SK-N-MC (cell line): Measurements from ENCODE around the gene PLTP.

ENCODE experiments used
- DNase-seq: peaks from one replicate; pipeline ENCODE4 v3.0.0-alpha.2; 2011; ENCODE audit warnings: low read depth, low spot score
- H3K27ac ChIP-seq: fragments of 200-600 bp; sonication (generic); 2 replicates; pipeline ENCODE4 v1.5.1; 2016; ENCODE audit warnings: mixed run types
- H3K36me3 ChIP-seq: fragments of 200-600 bp; sonication (generic); 2 replicates; pipeline ENCODE4 v1.6.1; 2017; ENCODE audit warnings: antibody characterized with exemption, low read length, mixed read lengths; ENCODE audit not compliant: insufficient read depth
- H3K4me3 ChIP-seq: fragments of 200-600 bp; sonication (generic); 2 replicates; pipeline ENCODE4 v1.5.1; 2016
- H3K9ac ChIP-seq: fragments of 200-600 bp; sonication (generic); 2 replicates; pipeline ENCODE4 v1.8.0; 2017; ENCODE audit warnings: mixed run types, mixed read lengths; ENCODE audit not compliant: insufficient read length
- H3K9me3 ChIP-seq: fragments of 200-600 bp; sonication (generic); 2 replicates; pipeline ENCODE4 v1.6.1; 2017; ENCODE audit warnings: low read depth, mild to moderate bottlenecking, antibody characterized with exemption, low read length, moderate library complexity, mixed read lengths
- EZH2 ChIP-seq: fragments of 200-600 bp; sonication (generic); IDR thresholded peaks from one replicate; pipeline ENCODE4 v1.6.1; 2017; ENCODE audit warnings: antibody characterized with exemption
- FOXP2 ChIP-seq: optimal IDR thresholded peaks from 2 replicates; pipeline ENCODE3; 2011; ENCODE audit warnings: mild to moderate bottlenecking, moderate library complexity; ENCODE audit not compliant: insufficient read depth; ENCODE audit errors: extremely low read length, control extremely low read depth
- POLR2AphosphoS5 ChIP-seq: IDR thresholded peaks from 2 replicates; pipeline ENCODE4 v1.6.1; 2012; ENCODE audit warnings: mild to moderate bottlenecking, low read depth, low read length, borderline replicate concordance

PLTP gene

DNA sequence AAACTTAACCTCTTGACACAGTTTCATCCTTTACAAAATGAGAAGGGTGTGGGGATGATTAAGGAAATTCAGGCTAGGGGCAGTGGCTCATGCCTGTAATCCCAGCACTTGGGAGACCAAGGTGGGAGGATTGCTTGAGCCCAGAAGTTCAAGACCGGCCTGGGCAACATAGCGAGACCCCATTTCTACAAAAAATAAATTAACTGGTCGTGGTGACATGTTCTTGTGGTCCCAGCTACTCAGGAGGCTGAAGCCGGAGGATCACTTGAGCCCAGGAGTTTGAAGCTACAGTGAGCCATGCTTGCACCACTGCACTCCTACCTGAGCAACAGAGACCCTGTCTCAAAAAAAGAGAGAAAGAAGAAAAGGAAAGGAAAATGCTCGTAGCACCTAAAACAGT lies 45.5 kb downstream of the PLTP start:
- Histone ChIP-seq H3K9me3 (no peaks in the 10 kb centered on the region), H3K4me3 (no peak overlapping the region), H3K27ac (no peak overlapping the region), H3K9ac (no peak overlapping the region), H3K36me3 (no peaks in the 10 kb centered on the region)
- no peak for DNase-seq
- TF ChIP-seq FOXP2 (no peak), EZH2 (no peak), POLR2AphosphoS5 (no peak)

DNA sequence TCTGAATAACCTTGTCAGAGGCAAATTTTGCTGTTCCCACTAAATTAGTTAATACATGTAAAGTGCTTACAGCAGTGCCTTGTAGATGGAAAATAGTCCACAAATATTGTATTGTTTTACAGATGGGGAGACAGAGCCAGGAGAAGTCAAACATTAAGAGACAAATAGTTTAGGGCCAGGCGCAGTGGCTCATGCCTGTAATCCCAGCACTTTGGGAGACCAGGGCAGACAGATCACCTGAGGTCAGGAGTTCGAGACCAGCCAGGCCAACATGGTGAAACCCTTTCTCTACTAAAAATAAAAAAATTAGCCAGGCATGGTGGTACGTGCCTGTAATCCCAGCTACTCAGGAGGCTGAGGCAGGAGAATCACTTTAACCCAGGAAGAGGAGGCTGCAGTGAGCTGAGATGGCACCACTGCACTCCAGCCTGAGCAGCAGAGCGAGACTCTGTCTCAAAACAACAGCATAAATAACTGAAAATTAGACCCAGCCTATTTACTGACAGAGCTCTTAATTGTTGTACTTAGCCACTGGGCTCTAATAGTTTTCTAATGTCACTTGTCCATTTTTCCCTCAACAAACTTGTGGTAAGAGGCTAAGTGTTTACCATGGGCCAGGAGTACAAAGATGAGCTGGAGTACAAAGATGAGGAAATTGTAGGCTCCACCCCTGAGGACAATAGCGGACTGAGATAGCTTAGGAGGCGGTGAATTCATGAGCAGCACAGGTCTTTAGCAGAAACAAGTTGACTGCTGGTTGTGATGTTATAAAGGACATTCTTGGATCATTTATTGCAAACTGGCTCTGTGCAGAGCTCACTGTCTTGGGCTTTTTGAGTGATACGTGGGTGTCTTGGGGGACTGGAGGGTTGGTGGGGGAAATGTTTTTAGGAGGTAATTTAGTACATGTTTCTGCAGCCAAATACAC lies 48.1 kb downstream of the PLTP start:
- Histone ChIP-seq H3K9ac (no peak overlapping the region), H3K4me3 (no peak overlapping the region), H3K27ac (no peak overlapping the region), H3K9me3 (no peaks in the 10 kb centered on the region), H3K36me3 (no peaks in the 10 kb centered on the region)
- DNase-seq: no peak
- TF ChIP-seq EZH2: no peak
- TF ChIP-seq POLR2AphosphoS5: no peak
- TF ChIP-seq FOXP2: no peak

DNA sequence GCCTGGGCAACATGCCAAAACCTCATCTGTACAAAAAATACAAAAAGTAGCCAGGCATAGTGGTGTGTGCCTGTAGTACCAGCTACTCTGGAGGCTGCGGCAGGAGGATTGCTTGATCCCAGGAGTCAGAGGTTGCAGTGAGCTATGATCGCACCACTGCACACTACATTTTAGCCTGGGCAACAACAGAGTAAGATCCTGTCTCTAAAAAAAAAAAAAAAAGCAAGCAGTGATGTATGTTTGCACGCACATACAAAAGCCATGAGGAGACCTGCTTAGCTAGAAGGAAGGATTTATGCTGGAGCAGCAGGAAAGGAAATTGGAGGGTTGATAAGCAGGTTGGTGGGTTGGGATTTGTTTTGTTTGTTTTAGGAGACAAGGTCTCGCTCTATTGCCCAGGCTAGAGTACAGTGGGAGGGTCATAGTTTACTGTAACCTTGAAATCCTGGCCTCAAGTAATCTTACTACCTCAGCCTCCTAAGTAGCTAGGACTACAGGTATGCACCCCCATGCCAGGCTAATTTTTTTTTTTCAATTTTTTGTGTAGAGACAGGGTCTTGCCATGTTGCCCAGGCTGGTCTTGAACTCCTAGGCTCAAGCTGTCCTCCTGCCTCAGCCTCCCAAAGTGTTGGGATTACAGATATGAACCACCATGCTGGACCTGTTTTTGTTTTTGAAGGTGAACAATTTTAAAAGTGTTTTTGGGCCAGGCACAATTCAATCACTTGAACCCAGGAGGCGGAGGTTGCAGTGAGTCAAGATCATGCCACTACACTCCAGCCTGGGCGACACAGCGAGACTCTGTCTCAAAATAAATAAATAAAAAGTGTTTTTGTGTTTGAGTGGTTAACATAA lies 50.5 kb downstream of the PLTP start:
- Histone ChIP-seq H3K4me3 (no peak overlapping the region), H3K9me3 (no peaks in the 10 kb centered on the region), H3K27ac (no peak overlapping the region), H3K9ac (no peak overlapping the region), H3K36me3 (no peaks in the 10 kb centered on the region)
- no peak for TF ChIP-seq FOXP2
- no peak for TF ChIP-seq EZH2
- no peak for TF ChIP-seq POLR2AphosphoS5
- no peak for DNase-seq

DNA sequence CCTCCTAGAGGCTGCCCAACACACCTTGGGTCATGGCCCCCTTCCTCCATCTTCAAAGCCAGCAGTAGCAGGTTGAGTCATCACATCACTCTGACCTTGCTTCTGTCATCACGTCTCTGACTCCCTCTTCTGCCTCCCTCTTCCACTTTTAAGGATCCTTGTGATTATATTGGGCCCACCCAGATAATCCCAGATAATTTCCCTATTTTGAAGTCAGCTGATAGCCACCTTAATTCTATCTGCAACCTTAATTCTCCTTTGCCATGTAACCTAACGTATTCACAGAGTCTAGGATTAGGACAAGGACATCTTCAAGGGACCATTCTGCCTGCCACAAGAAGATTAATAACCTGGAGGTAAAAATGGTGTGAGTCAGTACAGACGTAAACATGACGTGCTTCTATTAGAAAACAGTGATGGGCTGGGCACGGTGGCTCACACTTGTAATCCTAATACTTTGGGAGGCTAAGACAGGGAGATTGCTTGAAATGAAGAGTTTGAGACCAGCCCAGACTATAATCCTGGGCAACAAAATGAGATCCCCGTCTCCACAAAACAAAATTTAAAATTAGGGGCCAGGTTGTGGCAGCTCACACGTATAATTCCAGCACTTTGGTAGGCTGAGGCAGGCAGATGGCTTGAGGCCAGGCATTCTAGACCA lies 51.3 kb downstream of the PLTP start:
- Histone ChIP-seq H3K9ac (no peak overlapping the region), H3K27ac (no peak overlapping the region), H3K36me3 (no peaks in the 10 kb centered on the region), H3K9me3 (no peaks in the 10 kb centered on the region), H3K4me3 (no peak overlapping the region)
- no peak for TF ChIP-seq FOXP2
- TF ChIP-seq EZH2: no peak
- no peak for TF ChIP-seq POLR2AphosphoS5
- DNase-seq: no peak

GRCh38 chr20:45859916-45860315 lies 52.0 kb downstream of the PLTP start:
- Histone ChIP-seq H3K36me3 (no peaks in the 10 kb centered on the region), H3K9me3 (no peaks in the 10 kb centered on the region), H3K9ac (no peak overlapping the region), H3K27ac (no peak overlapping the region), H3K4me3 (no peak overlapping the region)
- no peak for DNase-seq
- TF ChIP-seq POLR2AphosphoS5 (no peak), EZH2 (no peak), FOXP2 (no peak)

DNA sequence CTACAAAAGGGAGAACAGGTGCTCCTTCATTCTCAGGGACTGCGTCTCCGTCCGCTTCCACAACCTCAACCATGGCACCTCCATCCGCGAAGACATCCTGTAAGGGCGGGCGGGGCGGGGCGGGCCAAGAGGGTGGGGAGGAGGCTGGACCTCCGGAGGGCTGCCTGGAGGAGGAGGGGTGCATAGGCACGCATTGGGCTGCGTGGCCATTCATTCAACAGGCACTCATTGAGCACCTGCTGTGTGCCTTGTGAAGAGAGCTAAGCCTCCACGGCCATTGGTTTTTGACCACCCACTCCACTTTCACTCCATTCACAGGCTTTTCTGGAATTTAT lies 54.1 kb downstream of the PLTP start:
- Histone ChIP-seq H3K27ac (0 out of 2 replicates have a peak overlapping the region, but pooled peaks have one; percentile 36), H3K9me3 (no peaks in the 10 kb centered on the region), H3K9ac (peak overlapping the region; percentile 81), H3K4me3 (peak overlapping the region; percentile 98), H3K36me3 (no peaks in the 10 kb centered on the region)
- no peak for TF ChIP-seq FOXP2
- TF ChIP-seq POLR2AphosphoS5: no peak
- no peak for TF ChIP-seq EZH2
- no peak for DNase-seq

DNA sequence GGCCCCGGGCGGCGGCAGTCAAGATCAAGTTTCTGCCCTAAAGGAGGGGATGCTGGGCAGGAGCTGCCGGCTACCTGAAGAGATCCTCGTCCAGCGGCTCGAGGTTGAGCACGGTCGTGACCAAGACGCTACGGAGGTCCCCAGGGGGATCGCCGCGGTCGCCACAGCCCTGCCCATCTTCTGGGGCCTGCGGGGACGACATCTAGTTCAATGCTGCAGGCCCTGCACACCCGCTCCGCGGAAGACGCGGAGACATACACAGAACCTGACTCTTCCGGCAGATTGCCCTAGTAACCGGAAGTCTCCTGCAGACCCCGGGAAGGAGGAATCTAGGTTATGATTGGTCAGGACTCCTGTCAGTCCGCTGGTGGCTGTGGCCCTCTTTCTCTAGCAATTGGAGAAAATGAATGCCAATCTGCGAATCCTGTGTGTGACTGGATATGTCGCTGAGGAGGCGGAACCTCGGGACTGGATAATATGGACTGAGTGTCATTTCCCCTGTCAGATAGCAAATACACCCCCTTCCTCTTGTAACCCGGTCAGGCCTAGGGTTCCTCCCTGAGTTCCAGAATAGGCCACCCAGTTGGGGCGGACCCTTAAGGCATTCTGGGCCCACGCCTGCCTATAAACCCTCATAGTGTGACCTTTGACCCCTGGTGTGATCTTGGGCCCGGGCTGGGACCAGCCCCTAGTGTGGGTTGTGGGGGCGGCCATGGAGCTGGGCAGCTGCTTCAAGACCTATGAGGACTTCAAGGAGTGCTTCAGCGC lies 54.7 kb downstream of the PLTP start, which contains the start of the genes ACOT8 and ZSWIM3:
TSS of gene ACOT8 (minus strand) at position 279 of the 768 bp plus-strand sequence. CDS start at position 202, 77 bp downstream.
TSS of gene ZSWIM3 (plus strand) at position 501 of the 768 bp plus-strand sequence. CDS start at position 713, 212 bp downstream.
- Histone ChIP-seq H3K4me3 (peak within 1 kb of the TSS; percentile 98), H3K9ac (peak within 1 kb of the TSS; percentile 86), H3K36me3 (no peaks in the 10 kb centered on the region), H3K27ac (0 out of 2 replicates have a peak within 1 kb of the TSS, but pooled peaks have one; percentile 36), H3K9me3 (no peaks in the 10 kb centered on the region)
- DNase-seq: peak; percentile 100
- TF ChIP-seq FOXP2: no peak
- TF ChIP-seq POLR2AphosphoS5: peak; percentile 89
- no peak for TF ChIP-seq EZH2

- no peak for DNase-seq
- Histone ChIP-seq H3K27ac (no peak overlapping the region), H3K9ac (no peak overlapping the region), H3K9me3 (no peaks in the 10 kb centered on the region), H3K4me3 (no peak overlapping the region), H3K36me3 (no peaks in the 10 kb centered on the region)
- TF ChIP-seq FOXP2: no peak
- TF ChIP-seq POLR2AphosphoS5: no peak
- no peak for TF ChIP-seq EZH2
These were observed 58.5 kb downstream of the PLTP start for GRCh38 chr20:45853484-45853883.
